ENCODE results near the gene GALNT9.

DNA sequence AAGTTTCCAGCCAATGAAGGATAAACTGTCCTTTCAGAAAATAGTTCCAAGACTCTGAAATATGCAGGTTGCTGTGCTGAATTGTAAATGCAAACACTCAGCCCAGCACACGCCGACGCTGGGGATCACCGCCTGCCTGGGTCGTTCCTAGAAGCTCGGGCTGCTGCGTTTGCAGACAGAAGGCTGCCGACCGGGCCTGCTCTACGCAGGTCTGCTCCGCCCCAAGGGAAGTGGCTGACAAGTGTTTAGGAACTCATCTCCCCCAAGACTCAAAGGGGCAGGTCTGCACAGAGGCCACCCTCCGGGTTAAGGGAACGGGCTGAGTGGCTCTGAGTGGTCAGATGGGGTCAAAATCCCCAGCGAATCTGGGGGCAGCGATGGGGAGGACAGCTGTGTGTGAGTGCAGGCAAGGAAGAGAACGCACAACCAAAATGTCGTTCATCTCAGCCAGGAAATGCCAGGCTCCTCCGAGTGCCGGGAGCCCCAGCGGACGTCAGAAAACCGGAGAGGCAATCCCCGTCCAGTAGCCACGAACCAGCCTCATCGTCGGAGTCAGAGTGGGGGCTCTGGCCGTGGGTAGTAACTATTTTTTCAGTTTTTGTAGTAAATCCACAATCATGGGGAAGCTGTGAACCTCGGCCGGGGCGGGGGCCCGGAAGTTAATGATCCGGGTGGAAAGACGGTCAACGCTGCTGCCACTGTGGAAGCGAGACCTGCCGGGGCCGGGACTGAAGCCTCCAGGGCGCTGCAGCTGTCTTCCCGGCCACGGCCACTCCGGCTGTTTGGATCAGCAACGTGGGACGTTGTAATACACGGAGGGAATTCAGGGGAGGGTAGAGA is 6.0 kb downstream of the GALNT9 start:
- TF ChIP-seq CTCF (IDR thresholded peaks at IDR 0.05; ENCODE audit: poor library complexity, severe bottlenecking) (no peak), TAF1 (IDR thresholded peaks at IDR 0.05; ENCODE audit: low read depth) (no peak), EZH2 (IDR thresholded peaks at IDR 0.05; ENCODE audit: borderline replicate concordance, insufficient read depth, low read length, poor library complexity, severe bottlenecking) (no peak), RAD21 (conservative IDR thresholded peaks at IDR 0.05) (no peak)
